ENCODE data around the gene TMIGD2.
"Not testable (repeated sequence)": the region's sequence is repeated elsewhere in the genome, so short reads cannot be mapped to it uniquely, and the experiment has no call there.

Gene TMIGD2

DNA sequence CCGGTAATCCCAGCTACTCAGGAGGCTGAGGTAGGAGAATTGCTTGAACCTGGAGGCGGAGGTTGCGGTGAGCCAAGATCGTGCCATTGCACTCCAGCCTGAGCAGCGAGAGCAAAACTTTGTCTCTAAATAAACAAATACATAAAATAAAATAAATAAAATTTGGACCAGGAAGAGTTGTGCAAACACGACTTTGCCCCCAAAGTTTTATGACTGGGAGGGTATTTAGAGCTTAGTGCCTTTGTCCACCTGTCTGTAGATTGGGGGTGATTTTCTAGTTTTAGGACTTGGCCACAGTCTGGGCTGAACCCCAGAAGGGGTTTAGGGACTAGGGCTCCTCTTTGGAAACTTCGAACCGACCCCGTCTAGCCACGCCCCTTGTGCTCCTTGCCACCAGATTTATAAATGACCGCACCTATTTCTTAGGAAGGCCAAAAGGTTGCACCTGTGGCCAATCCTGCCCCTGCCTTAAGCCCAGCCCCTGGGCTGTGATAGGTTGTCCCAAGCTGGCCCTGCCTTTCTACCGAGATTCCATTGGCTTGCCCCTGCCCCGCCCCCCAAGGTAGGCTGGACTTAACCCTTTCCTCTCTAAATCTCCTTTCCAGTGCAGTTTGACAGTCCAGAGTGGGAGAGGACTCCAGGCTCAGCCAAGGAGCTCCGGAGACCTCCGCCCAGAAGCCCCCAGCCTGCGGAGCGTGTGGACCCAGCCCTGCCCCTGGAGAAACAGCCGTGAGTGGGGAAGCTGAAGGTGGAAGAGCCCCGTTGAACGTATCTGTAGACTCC is 17.8 kb downstream of the TMIGD2 start:
- DNase-seq (ENCODE audit: low spot score in 2 of 2) (no peak), ATAC-seq (replicated peaks; ENCODE audit: extremely low read depth, poor library complexity, severe bottlenecking) (no peak)
- Mint-ChIP-seq H3K36me3 (ENCODE audit: insufficient read depth) (peaks cover 2% of the 10 kb centered on the region), H3K4me1 (peaks cover 4% of the 10 kb centered on the region), H3K9me3 (no peaks in the 10 kb centered on the region), H3K4me3 (no peak overlapping the region), H3K27me3 (peaks cover 31% of the 10 kb centered on the region), H3K27ac (ENCODE audit: low read depth) (no peak overlapping the region)

DNA sequence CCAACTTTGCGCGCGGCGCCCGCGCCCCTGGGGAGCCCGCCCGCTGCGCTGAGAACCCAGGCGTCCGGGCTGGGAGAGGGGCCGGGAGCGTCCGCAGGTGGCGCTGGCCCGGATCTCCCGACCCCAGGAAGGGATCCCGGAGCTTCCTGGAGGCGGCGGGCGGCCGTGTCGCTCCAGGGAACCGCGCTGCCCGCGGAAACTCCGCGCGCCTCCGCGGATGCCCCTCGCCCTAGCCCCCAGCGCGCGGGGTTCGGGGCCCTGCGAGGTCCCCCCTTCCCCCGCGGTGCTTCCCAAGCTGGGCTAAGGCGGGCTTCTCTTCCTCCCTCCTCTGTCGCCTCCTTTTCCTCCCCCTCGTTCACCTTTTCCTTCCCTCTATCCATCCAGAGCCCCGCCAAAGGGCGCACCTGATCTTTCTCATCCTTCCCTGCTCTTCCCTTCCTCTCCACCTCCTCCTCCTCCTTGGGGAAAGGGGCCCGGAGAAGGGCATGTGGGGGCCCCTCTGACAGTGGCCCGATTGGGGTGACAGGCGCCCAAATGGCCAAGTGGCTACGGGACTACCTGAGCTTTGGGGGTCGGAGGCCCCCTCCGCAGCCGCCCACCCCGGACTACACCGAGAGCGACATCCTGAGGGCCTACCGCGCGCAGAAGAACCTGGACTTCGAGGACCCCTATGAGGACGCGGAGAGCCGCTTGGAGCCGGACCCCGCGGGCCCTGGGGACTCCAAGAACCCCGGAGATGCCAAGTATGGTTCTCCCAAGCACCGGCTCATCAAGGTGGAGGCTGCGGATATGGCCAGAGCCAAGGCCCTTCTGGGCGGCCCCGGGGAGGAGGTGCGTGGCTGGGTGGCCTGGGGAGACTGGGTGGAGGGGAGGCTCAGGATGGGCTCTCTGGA is 22.4 kb downstream of the TMIGD2 start:
- Mint-ChIP-seq H3K27me3 (peaks cover 31% of the 10 kb centered on the region), H3K36me3 (ENCODE audit: insufficient read depth) (peaks cover 5% of the 10 kb centered on the region), H3K4me1 (peaks cover 4% of the 10 kb centered on the region), H3K27ac (ENCODE audit: low read depth) (no peak overlapping the region), H3K9me3 (no peaks in the 10 kb centered on the region), H3K4me3 (peak overlapping the region; percentile 41)
- ATAC-seq (replicated peaks; ENCODE audit: extremely low read depth, poor library complexity, severe bottlenecking) (no peak), DNase-seq (ENCODE audit: low spot score in 2 of 2) (no peak)

DNA sequence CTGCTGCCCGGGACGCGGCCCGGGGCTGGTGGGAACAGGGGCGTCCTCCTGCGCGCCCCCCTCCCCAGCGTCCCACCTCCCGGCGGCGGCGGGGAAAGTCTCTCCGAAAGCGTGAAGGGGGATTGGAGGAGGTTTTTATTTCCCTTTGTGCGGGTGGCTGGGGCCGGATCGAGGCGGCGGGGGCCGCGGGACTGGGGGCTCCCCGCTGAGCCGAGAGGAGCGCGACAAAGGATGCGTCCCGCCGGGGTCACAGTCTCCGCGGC is 23.0 kb downstream of the TMIGD2 start:
- DNase-seq (ENCODE audit: low spot score in 2 of 2) (no peak), ATAC-seq (replicated peaks; ENCODE audit: extremely low read depth, poor library complexity, severe bottlenecking) (no peak)
- no peaks in the 10 kb centered on the region for H3K9me3 Mint-ChIP-seq
- peaks cover 31% of the 10 kb centered on the region for H3K27me3 Mint-ChIP-seq
- H3K4me3 Mint-ChIP-seq = no peak overlapping the region
- peaks cover 5% of the 10 kb centered on the region for H3K36me3 Mint-ChIP-seq (ENCODE audit: insufficient read depth)
- peaks cover 4% of the 10 kb centered on the region for H3K4me1 Mint-ChIP-seq
- no peak overlapping the region for H3K27ac Mint-ChIP-seq (ENCODE audit: low read depth)

DNA sequence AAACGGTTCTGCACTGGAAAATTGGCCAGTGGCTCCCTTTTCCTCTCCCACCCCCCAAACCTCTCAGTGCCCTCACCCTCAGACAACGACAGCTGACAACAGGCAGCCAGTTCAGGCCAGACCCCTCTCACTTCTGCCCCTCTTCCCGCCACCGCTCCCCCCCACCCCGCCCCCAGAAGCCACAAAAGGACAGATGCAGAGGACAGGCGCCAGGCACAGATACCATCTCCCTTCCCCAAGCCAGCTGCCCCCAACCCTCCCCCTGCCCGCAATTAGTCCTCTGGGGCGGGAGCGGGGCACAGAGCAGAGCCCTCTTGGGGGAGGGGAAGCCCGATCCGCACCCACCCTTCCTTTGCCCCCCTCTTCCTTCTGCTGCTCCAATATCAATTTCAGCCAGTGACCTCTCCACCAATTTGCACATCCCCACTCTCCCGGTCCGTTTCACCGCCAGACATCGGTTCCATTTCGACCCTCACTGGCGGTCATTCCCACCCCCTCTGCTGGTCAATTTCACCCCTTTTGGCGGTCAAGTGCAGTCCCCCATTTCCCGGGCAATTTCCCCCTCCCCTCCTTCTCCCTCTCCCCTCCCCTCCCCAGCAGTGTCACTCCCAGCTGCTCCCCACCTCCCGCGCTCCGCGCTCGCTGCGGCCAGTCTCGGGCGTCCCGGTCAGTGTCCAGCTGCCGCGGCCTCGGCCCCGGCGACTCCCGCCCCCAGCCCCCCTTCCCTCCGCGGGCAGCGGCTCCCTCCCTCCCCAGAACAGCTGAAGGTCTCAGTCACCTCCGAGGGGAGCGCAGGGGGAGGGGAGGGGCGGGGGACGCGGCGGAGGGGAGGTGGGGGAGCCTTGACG is 23.5 kb downstream of the TMIGD2 start, which contains the start of gene SHD:
TSS of gene SHD (plus strand) at position 848 of the 848 bp plus-strand sequence. CDS start 798 bp downstream, outside the sequence.
- Mint-ChIP-seq H3K9me3 (no peaks in the 10 kb centered on the region), H3K4me3 (peak within 1 kb of the TSS; percentile 41), H3K27ac (ENCODE audit: low read depth) (no peak within 1 kb of the TSS), H3K36me3 (ENCODE audit: insufficient read depth) (peaks cover 5% of the 10 kb centered on the region), H3K27me3 (peaks cover 31% of the 10 kb centered on the region), H3K4me1 (peaks cover 4% of the 10 kb centered on the region)
- ATAC-seq (replicated peaks; ENCODE audit: extremely low read depth, poor library complexity, severe bottlenecking) = no peak
- DNase-seq (ENCODE audit: low spot score in 2 of 2) = no peak

DNA sequence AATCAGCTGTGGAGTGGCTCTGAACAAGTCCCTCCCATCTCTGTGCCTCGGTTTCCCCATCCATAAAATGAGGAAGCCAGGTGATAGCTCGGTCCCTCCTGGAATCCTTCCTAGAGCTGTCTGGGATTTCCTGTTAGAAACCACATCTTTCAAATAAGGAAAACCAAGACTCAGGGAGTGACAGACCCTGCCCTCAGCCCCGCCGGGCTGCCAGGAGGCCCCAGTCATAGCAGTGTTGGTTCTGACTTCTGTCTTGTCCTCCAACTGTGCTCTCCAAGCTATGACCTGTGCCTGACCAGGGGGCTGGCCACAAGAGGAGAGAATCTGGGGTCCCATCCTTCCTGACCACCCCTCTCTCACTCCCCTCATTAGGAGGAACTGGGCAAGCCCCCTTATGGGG is 24.2 kb downstream of the TMIGD2 start:
- ATAC-seq (replicated peaks; ENCODE audit: extremely low read depth, poor library complexity, severe bottlenecking) (no peak), DNase-seq (ENCODE audit: low spot score in 2 of 2) (no peak)
- no peak overlapping the region for H3K27ac Mint-ChIP-seq (ENCODE audit: low read depth)
- no peaks in the 10 kb centered on the region for H3K9me3 Mint-ChIP-seq
- peaks cover 6% of the 10 kb centered on the region for H3K36me3 Mint-ChIP-seq (ENCODE audit: insufficient read depth)
- H3K27me3 Mint-ChIP-seq = peaks cover 29% of the 10 kb centered on the region
- peaks cover 4% of the 10 kb centered on the region for H3K4me1 Mint-ChIP-seq
- no peak overlapping the region for H3K4me3 Mint-ChIP-seq

DNA sequence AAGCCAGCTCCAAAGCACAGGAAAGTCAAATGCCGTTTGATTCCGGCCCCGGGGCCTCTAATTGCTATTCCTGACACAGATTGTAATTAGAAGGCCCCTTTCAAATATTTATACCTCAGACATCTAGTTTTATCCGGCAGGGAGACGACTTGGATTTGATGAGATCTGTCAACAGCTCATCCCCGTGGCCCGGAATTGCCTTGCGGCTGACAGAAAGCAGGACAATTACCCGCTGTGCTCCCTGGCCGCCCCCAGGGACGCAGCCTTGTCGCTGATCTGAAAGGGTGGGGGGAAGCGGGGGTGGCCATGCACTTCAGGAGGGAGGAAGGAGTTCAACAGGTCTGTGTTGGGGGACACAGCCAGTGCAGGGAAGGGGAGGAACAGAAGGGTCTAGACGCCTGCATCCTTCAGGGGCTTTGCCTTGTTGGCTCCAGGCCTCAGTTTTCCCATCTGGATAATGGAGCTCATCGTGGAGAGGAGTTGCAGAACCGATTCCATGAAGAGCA is 24.9 kb downstream of the TMIGD2 start:
- DNase-seq (ENCODE audit: low spot score in 2 of 2) (no peak), ATAC-seq (replicated peaks; ENCODE audit: extremely low read depth, poor library complexity, severe bottlenecking) (no peak)
- H3K27me3 Mint-ChIP-seq = peaks cover 23% of the 10 kb centered on the region
- peaks cover 4% of the 10 kb centered on the region for H3K36me3 Mint-ChIP-seq (ENCODE audit: insufficient read depth)
- H3K4me1 Mint-ChIP-seq = peaks cover 4% of the 10 kb centered on the region
- H3K9me3 Mint-ChIP-seq = no peaks in the 10 kb centered on the region
- H3K4me3 Mint-ChIP-seq = no peak overlapping the region
- no peak overlapping the region for H3K27ac Mint-ChIP-seq (ENCODE audit: low read depth)

DNA sequence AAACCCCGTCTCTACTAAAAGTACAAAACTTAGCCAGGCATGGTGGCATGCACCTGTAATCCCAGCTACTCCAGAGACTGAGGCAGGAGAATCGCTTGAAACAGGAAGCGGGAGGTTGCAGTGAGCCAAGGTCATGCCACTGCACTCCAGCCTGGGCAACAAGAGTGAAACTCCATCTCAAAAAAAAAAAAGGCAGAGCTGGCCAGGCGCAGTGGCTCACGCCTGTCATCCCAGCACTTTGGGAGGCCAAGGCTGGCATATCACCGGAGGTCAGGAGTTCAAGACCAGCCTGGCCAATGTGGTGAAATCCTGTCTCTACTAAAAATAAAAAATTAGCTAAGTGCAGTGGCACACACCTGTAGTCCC is 27.9 kb downstream of the TMIGD2 start:
- H3K36me3 Mint-ChIP-seq (ENCODE audit: insufficient read depth) = peaks cover 19% of the 10 kb centered on the region
- not testable (repeated sequence) for DNase-seq (ENCODE audit: low spot score in 2 of 2); H3K4me3 Mint-ChIP-seq; ATAC-seq (replicated peaks; ENCODE audit: extremely low read depth, poor library complexity, severe bottlenecking); H3K27ac Mint-ChIP-seq (ENCODE audit: low read depth); H3K9me3 Mint-ChIP-seq; H3K4me1 Mint-ChIP-seq; H3K27me3 Mint-ChIP-seq

DNA sequence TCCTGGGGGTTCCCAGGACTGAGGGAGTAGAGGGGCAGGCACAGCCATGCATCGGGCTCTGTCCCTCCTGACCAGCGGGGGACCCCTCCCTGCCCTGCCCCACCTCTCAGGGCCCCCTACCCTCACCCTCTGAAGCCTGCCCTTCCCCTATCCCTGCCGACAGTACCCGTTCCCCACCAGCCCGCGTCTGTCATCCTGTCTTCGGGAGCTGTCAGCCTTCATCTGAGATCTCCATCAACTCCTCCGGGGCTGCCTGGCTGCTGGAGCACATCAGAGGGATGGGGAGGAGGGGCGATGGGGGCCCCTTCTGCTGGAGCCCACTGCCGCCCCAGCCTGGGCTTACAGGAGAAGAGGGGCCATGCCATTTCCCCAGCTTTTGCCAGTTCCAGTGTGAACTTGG is 29.3 kb downstream of the TMIGD2 start:
- no peaks in the 10 kb centered on the region for H3K9me3 Mint-ChIP-seq
- peaks cover 6% of the 10 kb centered on the region for H3K4me1 Mint-ChIP-seq
- no peaks in the 10 kb centered on the region for H3K27me3 Mint-ChIP-seq
- H3K27ac Mint-ChIP-seq (ENCODE audit: low read depth) = peak overlapping the region; percentile 78
- DNase-seq (ENCODE audit: low spot score in 2 of 2) (no peak), ATAC-seq (replicated peaks; ENCODE audit: extremely low read depth, poor library complexity, severe bottlenecking) (no peak)
- H3K4me3 Mint-ChIP-seq = no peak overlapping the region
- peaks cover 28% of the 10 kb centered on the region for H3K36me3 Mint-ChIP-seq (ENCODE audit: insufficient read depth)

DNA sequence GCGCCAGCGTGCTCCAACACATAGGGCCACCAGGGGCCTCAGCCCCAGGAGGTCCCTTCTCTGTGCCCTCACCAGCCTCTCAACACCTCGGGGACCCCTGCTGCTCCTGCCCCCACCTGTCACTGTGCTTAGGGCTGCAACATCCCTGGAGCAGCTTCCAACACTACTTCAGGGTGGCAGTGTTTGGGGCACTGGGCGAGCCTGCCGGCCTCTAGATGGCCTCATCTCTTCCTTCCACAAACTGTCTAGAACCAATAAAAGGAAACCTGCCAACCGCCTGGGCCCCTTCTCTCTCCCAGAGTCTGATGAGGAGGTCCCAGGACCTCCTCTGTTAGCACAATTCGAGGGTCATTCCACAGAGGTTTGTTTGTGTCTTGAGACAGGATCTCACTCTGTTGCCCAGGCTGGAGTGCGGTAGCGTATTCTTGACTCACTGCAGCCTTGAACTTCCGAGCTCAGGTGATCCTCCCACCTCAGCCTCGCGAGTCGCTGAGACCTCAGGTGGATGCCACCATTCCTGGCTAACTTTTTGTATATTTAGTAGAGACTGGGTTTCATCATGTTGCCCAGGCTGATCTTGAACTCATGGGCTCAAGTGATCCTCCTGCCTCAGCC is 33.3 kb downstream of the TMIGD2 start:
- H3K4me3 Mint-ChIP-seq = no peak overlapping the region
- no peaks in the 10 kb centered on the region for H3K27me3 Mint-ChIP-seq
- no peak for ATAC-seq (replicated peaks; ENCODE audit: extremely low read depth, poor library complexity, severe bottlenecking)
- H3K9me3 Mint-ChIP-seq = no peaks in the 10 kb centered on the region
- no peak overlapping the region for H3K27ac Mint-ChIP-seq (ENCODE audit: low read depth)
- no peak for DNase-seq (ENCODE audit: low spot score in 2 of 2)
- H3K4me1 Mint-ChIP-seq = peaks cover 28% of the 10 kb centered on the region
- H3K36me3 Mint-ChIP-seq (ENCODE audit: insufficient read depth) = peaks cover 54% of the 10 kb centered on the region

DNA sequence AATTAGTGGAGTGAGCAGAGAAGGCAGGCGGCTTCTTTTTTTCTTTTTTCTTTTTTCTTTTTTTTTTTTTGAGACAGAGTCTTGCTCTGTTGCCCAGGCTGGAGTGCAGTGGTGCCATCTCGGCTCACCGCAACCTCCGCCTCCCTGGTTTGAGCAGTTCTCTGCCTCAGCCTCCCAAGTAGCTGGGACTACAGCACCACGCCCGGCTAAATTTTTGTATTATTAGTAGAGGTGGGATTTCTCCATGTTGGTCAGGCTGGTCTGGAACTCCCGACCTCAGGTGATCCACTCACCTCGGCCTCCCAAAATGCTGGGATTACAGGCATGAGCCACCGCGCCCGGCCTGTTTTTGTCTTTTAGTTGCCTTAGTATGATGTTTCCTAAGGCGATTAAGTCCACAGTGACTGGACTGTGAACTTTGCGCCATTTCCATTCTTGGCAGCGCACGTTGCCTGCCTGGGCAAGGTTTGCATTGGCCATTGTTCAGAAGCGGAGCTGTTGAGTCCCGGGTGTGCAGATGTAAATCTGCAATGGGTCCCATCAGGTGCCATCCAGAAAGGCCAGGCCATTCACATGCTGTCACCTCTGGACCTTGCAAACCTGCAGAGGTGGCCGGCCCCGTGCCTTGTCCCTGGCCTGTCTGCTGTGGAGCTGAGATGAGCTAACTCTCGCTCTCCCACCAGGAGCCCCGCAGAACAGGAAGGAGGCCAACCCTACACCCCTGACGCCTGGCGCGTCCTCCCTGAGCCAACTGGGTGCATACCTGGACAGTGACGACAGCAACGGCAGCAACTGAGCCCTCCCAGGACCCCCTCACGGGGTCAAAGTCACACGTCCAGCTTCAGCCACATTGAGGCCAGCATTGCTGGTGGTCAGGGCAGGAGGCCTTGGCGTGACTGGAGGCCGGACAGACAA is 34.0 kb downstream of the TMIGD2 start:
- DNase-seq (ENCODE audit: low spot score in 2 of 2) (no peak), ATAC-seq (replicated peaks; ENCODE audit: extremely low read depth, poor library complexity, severe bottlenecking) (no peak)
- no peaks in the 10 kb centered on the region for H3K9me3 Mint-ChIP-seq
- H3K27ac Mint-ChIP-seq (ENCODE audit: low read depth) = no peak overlapping the region
- H3K4me1 Mint-ChIP-seq = peaks cover 28% of the 10 kb centered on the region
- H3K36me3 Mint-ChIP-seq (ENCODE audit: insufficient read depth) = peaks cover 58% of the 10 kb centered on the region
- no peak overlapping the region for H3K4me3 Mint-ChIP-seq
- no peaks in the 10 kb centered on the region for H3K27me3 Mint-ChIP-seq

DNA sequence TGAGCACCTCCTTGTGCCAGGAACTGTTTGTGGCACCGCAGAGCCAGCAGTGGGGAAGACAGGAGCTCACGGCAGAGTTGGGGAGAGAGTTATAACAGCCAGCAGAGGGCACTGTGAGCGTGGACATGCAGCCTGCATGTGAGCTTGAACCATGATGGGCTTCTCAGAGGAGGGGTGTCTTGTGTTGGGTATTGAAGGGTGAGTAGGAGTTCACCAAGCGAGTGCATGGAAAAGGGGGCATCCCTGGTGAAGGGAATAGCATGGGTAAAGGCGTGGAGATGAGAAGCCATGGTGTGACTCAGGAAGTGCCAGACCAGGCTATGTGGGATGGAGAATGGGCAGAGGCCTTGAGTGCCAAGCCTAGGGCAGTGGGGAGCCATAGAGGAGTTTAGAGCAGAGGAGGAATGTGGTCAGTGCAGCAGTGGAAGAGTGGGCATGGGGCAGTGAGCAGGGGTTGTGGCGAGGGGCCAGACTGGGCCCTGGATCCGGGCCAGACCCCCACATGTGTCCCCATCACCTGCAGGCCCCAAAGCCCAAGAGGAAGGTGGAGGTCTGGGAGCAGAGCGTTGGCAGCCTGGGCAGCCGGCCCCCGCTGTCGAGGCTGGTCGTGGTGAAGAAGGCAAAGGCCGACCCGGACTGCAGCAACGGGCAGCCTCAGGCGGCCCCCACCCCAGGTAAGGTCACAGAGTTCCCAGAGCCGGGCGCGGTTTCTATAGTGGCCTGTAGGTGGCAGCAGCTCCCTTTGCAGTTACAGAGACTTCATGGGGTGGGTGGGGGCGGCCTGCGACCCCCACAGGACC is 34.9 kb downstream of the TMIGD2 start:
- no peak overlapping the region for H3K4me3 Mint-ChIP-seq
- ATAC-seq (replicated peaks; ENCODE audit: extremely low read depth, poor library complexity, severe bottlenecking) (no peak), DNase-seq (ENCODE audit: low spot score in 2 of 2) (peak; percentile 16 to 42)
- H3K27ac Mint-ChIP-seq (ENCODE audit: low read depth) = no peak overlapping the region
- H3K4me1 Mint-ChIP-seq = peaks cover 28% of the 10 kb centered on the region
- no peaks in the 10 kb centered on the region for H3K27me3 Mint-ChIP-seq
- peaks cover 65% of the 10 kb centered on the region for H3K36me3 Mint-ChIP-seq (ENCODE audit: insufficient read depth)
- H3K9me3 Mint-ChIP-seq = no peaks in the 10 kb centered on the region

All from central memory CD8-positive, alpha-beta T cell (primary cell).